ENCODE data around the gene THBS2. TPM values are rescaled to one million over a fixed set of nuclear protein-coding genes. Genes with fewer than 3 reads are reported as not detected.
"Not testable (repeated sequence)": the region's sequence is repeated elsewhere in the genome, so short reads cannot be mapped to it uniquely, and the experiment has no call there.

Gene THBS2
- total RNA-seq, 1 donor from 2014 or later: 0.23 TPM

DNA sequence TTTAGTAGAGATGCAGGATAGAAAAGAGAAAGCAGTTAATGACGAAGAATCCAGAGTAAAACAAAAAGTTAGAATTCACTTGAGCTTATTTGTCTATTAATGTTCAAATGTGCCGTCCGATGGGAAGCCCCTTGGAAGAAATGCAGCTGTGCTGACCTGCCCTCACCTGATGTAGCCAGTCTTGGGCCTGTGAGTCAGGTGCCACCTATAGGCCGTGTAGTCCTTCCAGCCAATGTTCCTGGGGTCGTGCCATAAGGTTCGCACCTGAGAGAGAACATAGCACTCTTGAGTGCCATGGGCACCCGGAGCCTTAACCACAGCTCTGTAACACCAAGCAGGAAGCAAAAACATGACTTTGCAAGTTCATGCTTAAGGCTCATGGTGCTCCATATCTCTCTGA, 32.4 kb downstream of the THBS2 start:
- Mint-ChIP-seq H3K36me3 (ENCODE audit: low read depth, unreplicated experiment) (peaks cover 4% of the 10 kb centered on the region), H3K27ac (ENCODE audit: unreplicated experiment) (no peak overlapping the region)
- TF ChIP-seq, protein P1, sequence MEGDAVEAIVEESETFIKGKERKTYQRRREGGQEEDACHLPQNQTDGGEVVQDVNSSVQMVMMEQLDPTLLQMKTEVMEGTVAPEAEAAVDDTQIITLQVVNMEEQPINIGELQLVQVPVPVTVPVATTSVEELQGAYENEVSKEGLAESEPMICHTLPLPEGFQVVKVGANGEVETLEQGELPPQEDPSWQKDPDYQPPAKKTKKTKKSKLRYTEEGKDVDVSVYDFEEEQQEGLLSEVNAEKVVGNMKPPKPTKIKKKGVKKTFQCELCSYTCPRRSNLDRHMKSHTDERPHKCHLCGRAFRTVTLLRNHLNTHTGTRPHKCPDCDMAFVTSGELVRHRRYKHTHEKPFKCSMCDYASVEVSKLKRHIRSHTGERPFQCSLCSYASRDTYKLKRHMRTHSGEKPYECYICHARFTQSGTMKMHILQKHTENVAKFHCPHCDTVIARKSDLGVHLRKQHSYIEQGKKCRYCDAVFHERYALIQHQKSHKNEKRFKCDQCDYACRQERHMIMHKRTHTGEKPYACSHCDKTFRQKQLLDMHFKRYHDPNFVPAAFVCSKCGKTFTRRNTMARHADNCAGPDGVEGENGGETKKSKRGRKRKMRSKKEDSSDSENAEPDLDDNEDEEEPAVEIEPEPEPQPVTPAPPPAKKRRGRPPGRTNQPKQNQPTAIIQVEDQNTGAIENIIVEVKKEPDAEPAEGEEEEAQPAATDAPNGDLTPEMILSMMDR (IDR thresholded peaks at IDR 0.05; ENCODE audit: unreplicated experiment): no peak

DNA sequence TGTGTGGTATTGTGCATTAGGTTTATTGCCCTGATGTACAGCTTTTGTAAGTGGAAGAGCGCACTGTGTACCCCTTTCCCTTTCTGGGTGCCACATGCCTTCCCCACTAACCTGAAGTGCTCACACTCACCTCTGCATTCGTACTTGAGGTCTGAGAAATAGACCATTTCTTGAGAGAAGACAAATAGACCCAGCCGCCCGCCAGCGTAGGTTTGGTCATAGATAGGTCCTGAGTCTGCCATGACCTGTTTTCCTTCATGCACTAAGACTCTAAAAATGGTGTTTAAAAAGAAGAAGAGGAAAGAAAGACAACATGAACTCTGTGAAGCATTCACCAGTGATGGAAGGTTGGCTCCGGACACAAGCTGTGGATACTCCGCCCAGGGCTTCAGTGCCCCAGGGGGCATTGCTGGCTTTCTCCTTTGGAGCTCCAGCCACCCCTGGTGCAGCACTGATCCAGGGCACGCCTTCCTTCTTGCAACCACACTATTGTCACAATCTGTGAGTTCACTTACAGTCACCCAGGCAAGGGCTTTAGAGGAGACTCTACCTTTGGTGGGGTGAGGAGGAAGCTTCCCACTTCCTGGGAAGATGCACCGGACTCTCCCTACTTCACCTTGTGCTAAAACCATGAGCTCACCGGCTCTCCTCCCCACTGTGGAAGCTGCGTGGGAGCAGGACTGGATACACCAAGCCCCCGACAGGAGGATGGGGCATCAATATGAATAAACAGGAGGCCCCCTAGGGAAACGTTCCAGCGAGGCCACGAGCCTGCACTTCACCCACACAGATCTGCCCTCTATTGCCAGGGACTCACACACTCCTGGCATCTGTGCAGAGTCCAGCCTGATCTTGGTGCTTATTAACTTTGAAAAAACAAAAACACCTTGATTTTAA, 33.3 kb downstream of the THBS2 start:
- no peak for DNase-seq (ENCODE audit: low spot score)
- Mint-ChIP-seq H3K27ac (ENCODE audit: unreplicated experiment) (no peak overlapping the region), H3K27me3 (ENCODE audit: unreplicated experiment) (peaks cover 5% of the 10 kb centered on the region), H3K4me1 (ENCODE audit: unreplicated experiment) (no peaks in the 10 kb centered on the region), H3K9me3 (ENCODE audit: unreplicated experiment) (no peaks in the 10 kb centered on the region), H3K36me3 (ENCODE audit: low read depth, unreplicated experiment) (peaks cover 4% of the 10 kb centered on the region), H3K4me3 (ENCODE audit: unreplicated experiment) (no peak overlapping the region)
- TF ChIP-seq, protein P1 (IDR thresholded peaks at IDR 0.05; ENCODE audit: unreplicated experiment): no peak

More for the DNA sequence above, 32.4 kb downstream of the THBS2 start:
- Mint-ChIP-seq H3K27me3 (ENCODE audit: unreplicated experiment) (peaks cover 5% of the 10 kb centered on the region), H3K4me1 (ENCODE audit: unreplicated experiment) (no peaks in the 10 kb centered on the region), H3K4me3 (ENCODE audit: unreplicated experiment) (no peak overlapping the region), H3K9me3 (ENCODE audit: unreplicated experiment) (no peaks in the 10 kb centered on the region)
- no peak for DNase-seq (ENCODE audit: low spot score)

DNA sequence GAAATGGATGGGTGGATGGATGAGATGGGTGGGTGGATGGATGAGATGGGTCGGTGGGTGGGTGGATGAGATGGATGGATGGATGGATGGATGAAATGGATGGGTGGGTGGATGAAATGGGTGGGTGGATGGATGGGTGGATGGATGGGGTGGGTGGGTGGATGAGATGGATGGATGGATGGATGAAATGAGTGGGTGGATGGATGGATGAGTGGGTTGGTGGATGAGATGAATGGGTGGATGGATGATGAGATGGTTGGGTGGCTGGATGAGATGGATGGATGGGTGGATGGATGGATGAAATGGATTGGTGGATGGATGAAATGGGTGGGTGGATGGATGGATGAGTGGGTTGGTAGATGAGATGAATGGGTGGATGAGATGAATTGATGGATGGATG, 35.7 kb downstream of the THBS2 start:
- TF ChIP-seq, protein P1 (IDR thresholded peaks at IDR 0.05; ENCODE audit: unreplicated experiment): no peak
- Mint-ChIP-seq H3K9me3 (ENCODE audit: unreplicated experiment) (no peaks in the 10 kb centered on the region), H3K4me1 (ENCODE audit: unreplicated experiment) (no peaks in the 10 kb centered on the region), H3K27ac (ENCODE audit: unreplicated experiment) (no peak overlapping the region), H3K4me3 (ENCODE audit: unreplicated experiment) (no peak overlapping the region), H3K36me3 (ENCODE audit: low read depth, unreplicated experiment) (no peaks in the 10 kb centered on the region), H3K27me3 (ENCODE audit: unreplicated experiment) (peaks cover 3% of the 10 kb centered on the region)
- DNase-seq (ENCODE audit: low spot score): no peak

DNA sequence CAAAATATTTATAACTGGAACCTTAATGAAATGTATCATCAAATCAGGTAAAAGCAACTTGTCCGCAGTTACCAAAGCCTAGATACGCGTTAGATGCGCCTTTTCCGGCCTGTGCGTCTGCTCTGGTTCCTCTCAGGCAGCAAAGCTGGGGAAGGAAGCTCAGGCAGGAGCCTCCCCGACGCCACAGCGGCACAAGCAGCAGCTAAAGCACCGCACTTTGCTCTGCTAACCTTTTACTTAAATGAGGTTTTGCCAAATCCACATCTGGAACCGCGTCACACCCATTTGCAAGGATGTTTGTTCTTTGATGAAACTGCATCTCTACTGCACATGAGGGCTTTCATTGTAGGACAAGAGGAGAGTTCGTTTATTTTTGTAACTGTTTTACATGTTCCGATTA, 36.8 kb downstream of the THBS2 start:
- TF ChIP-seq, protein P1 (IDR thresholded peaks at IDR 0.05; ENCODE audit: unreplicated experiment): no peak
- peaks cover 5% of the 10 kb centered on the region for H3K27me3 Mint-ChIP-seq (ENCODE audit: unreplicated experiment)
- H3K27ac Mint-ChIP-seq (ENCODE audit: unreplicated experiment): no peak overlapping the region
- no peaks in the 10 kb centered on the region for H3K9me3 Mint-ChIP-seq (ENCODE audit: unreplicated experiment)
- no peaks in the 10 kb centered on the region for H3K36me3 Mint-ChIP-seq (ENCODE audit: low read depth, unreplicated experiment)
- H3K4me3 Mint-ChIP-seq (ENCODE audit: unreplicated experiment): no peak overlapping the region
- DNase-seq (ENCODE audit: low spot score): no peak
- H3K4me1 Mint-ChIP-seq (ENCODE audit: unreplicated experiment): no peaks in the 10 kb centered on the region

DNA sequence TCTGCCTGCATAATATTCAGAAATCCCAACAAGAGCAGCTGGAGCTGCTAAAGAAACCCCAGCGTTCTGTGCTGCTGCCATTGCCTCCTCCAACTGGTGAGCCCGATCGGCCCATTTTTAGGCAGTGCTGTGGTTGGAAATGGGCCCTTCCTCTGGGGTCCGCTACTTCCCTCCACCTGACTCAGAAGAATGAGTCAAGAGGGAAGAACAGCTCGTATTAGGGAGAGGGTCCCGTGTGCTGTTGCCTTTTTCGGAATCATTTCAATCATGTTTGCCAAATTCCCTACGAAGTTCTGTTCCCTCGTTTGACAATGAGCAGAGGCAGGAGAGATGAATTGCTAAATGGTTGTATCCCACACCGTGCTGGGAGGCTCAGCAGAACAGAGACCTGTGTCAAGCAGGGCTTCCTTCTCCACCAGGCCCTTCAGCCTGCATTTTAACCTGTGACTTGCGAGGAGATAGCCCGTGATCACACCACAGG, 38.4 kb downstream of the THBS2 start:
- Mint-ChIP-seq H3K4me1 (ENCODE audit: unreplicated experiment) (no peaks in the 10 kb centered on the region), H3K4me3 (ENCODE audit: unreplicated experiment) (no peak overlapping the region), H3K36me3 (ENCODE audit: low read depth, unreplicated experiment) (no peaks in the 10 kb centered on the region), H3K27me3 (ENCODE audit: unreplicated experiment) (peaks cover 5% of the 10 kb centered on the region), H3K9me3 (ENCODE audit: unreplicated experiment) (no peaks in the 10 kb centered on the region), H3K27ac (ENCODE audit: unreplicated experiment) (no peak overlapping the region)
- TF ChIP-seq, protein P1 (IDR thresholded peaks at IDR 0.05; ENCODE audit: unreplicated experiment): no peak
- no peak for DNase-seq (ENCODE audit: low spot score)

DNA sequence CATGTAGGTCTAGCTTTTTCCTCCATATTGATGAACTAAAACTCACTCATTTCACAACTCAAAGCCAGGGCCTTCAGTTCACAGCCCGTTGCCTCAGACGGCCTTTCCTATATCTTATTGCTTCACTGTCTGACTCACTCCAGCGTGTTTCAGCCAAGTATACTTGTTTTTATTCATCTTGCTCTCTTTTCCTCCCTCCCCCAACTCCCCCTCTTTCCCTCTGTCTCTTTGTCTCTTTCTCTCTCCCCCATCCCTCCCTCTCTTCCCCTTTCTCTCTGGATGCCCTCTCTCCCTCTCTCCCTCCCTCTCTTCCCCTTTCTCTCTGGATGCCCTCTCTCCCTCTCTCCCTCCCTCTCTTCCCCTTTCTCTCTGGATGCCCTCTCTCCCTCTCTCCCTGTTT, 38.9 kb downstream of the THBS2 start:
- not testable (repeated sequence) for H3K4me1 Mint-ChIP-seq (ENCODE audit: unreplicated experiment); DNase-seq (ENCODE audit: low spot score); H3K27ac Mint-ChIP-seq (ENCODE audit: unreplicated experiment)

More for the DNA sequence above, 38.9 kb downstream of the THBS2 start:
- H3K4me3 Mint-ChIP-seq (ENCODE audit: unreplicated experiment); H3K9me3 Mint-ChIP-seq (ENCODE audit: unreplicated experiment); H3K36me3 Mint-ChIP-seq (ENCODE audit: low read depth, unreplicated experiment); H3K27me3 Mint-ChIP-seq (ENCODE audit: unreplicated experiment): not testable (repeated sequence)

Data from endothelial cell (in vitro differentiated cells).